ENCODE results near the gene TMTC4.

DNA sequence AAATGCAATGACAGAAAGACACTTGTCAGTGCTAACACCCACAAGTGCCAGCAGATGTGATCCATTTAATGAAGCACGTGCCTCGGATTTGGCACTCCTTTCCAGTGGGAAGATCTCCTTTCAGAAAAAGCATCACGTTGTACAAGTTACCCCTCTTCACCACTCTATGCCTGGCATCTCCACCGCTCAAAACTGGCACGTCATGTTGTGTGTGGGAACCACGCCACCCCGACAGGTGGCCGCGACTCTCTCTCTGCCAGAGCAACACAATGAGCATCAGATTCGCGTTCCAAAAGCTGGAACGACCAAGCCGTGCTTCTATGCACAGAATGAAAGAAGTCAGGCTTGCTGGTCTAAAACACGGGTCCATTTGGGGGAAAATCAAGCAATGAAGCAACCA, 24.3 kb downstream of the TMTC4 start:
- TF ChIP-seq, protein P1, sequence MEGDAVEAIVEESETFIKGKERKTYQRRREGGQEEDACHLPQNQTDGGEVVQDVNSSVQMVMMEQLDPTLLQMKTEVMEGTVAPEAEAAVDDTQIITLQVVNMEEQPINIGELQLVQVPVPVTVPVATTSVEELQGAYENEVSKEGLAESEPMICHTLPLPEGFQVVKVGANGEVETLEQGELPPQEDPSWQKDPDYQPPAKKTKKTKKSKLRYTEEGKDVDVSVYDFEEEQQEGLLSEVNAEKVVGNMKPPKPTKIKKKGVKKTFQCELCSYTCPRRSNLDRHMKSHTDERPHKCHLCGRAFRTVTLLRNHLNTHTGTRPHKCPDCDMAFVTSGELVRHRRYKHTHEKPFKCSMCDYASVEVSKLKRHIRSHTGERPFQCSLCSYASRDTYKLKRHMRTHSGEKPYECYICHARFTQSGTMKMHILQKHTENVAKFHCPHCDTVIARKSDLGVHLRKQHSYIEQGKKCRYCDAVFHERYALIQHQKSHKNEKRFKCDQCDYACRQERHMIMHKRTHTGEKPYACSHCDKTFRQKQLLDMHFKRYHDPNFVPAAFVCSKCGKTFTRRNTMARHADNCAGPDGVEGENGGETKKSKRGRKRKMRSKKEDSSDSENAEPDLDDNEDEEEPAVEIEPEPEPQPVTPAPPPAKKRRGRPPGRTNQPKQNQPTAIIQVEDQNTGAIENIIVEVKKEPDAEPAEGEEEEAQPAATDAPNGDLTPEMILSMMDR (IDR thresholded peaks at IDR 0.05) = no peak
- TF ChIP-seq EZH2 (IDR thresholded peaks at IDR 0.05) (no peak), EZH2phosphoT487 (IDR thresholded peaks at IDR 0.05) (no peak)
